ENCODE data around the gene USP21. TPM values are rescaled to one million over a fixed set of nuclear protein-coding genes. Genes with fewer than 3 reads are reported as not detected.
"Not testable (repeated sequence)": the region's sequence is repeated elsewhere in the genome, so short reads cannot be mapped to it uniquely, and the experiment has no call there.

The USP21 gene
- total RNA-seq, 1 donor from 2014 or later = 45.7 TPM

DNA sequence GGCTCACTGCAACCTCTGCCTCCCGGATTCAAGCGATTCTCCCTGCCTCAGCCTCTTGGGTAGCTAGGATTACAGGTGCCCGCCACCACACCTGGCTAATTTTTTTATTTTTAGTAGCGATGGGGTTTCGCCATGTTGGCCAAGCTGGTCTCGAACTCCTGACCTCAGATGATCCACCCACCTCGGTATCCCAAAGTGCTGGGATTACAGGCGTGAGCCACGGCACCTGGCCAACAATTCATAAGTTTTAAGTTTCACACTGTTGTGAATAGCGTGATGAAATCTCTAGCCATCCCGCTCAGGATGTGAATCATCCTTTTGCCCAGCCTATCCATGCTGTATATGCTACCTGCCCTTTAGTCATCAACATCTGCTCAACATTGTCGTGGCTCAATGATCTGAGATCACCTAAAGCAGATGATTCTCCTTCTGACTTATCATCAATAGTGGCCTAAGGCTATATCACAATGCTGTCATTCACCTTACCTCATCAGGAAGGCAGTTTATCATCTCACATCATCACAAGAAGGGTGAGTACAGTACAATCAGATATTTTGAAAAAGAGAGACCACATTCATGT lies 44.1 kb upstream of the USP21 start:
- Mint-ChIP-seq H3K36me3 (peaks cover 12% of the 10 kb centered on the region), H3K9me3 (no peaks in the 10 kb centered on the region), H3K4me1 (ENCODE audit: unreplicated experiment) (peaks cover 39% of the 10 kb centered on the region), H3K27me3 (no peaks in the 10 kb centered on the region), H3K27ac (peak overlapping the region; percentile 17), H3K4me3 (peak overlapping the region; percentile 65)
- TF ChIP-seq, protein P1, sequence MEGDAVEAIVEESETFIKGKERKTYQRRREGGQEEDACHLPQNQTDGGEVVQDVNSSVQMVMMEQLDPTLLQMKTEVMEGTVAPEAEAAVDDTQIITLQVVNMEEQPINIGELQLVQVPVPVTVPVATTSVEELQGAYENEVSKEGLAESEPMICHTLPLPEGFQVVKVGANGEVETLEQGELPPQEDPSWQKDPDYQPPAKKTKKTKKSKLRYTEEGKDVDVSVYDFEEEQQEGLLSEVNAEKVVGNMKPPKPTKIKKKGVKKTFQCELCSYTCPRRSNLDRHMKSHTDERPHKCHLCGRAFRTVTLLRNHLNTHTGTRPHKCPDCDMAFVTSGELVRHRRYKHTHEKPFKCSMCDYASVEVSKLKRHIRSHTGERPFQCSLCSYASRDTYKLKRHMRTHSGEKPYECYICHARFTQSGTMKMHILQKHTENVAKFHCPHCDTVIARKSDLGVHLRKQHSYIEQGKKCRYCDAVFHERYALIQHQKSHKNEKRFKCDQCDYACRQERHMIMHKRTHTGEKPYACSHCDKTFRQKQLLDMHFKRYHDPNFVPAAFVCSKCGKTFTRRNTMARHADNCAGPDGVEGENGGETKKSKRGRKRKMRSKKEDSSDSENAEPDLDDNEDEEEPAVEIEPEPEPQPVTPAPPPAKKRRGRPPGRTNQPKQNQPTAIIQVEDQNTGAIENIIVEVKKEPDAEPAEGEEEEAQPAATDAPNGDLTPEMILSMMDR (conservative IDR thresholded peaks at IDR 0.05) = no peak
- DNase-seq (ENCODE audit: extremely low spot score, unreplicated experiment) = no peak

DNA sequence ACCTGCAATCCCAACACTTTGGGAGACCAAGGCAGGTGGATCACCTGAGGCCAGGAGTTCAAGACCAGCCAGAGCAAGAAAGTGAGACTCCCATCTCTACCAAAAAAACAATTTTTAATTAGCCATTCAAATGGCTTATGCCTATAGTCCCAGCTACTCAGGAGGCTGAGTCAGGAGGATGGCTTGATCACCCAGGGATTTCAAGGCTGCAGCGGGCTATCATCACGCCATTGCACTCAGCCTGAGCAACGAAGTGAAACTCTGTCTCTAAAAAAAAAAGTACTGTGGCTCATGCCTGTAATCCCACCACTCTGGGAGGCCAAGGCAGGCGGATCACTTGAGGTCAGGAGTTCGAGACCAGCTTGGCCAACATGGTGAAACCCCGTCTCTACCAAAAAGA lies 43.3 kb upstream of the USP21 start:
- Mint-ChIP-seq H3K27ac (peak overlapping the region; percentile 17), H3K4me1 (ENCODE audit: unreplicated experiment) (peaks cover 41% of the 10 kb centered on the region), H3K4me3 (peak overlapping the region; percentile 68), H3K36me3 (peaks cover 13% of the 10 kb centered on the region)
- not testable (repeated sequence) for DNase-seq (ENCODE audit: extremely low spot score, unreplicated experiment); H3K9me3 Mint-ChIP-seq; H3K27me3 Mint-ChIP-seq

DNA sequence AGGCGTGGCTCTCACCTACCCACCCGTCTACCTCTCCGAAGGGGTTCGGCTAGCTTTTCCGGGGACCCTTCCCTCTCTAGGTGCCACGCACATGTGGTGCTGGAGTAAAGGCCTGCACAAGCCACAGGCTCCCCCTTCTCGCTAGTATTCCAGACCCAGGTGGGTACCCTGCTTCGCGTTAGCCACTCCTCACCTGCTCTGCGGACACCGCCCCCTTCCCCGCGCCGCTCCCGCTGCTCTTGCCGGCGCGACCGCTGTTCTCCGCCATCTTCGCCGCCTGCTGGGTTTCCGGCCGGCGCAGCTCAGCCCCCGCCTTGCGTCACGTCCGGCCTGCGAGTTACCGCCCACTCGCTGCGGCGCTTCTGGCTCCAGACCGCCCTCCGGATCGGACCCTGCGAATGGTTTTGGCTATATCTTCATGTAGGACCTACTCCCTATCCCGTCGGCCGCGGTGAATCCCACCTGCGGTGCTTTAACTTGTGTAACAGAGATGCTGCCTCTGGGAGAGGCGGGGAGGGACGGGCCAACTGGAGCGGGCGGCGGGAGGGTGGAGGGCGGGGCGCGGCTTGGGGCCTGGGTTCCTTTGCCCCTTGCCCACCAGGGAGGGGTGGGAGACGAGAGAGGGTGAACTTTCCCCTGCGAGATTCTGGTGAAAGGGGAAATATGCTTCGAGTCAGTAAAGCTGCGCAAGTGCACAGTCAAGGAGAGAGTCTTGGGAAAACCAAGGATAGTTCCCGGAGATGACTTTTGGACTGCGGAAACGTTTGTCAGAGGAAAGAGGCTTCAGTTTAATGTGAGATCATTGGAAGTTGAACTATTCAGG lies 41.3 kb upstream of the USP21 start, which contains the start of the genes NIT1 and PFDN2:
NIT1 (plus strand) TSS at position 347 of the 823 bp plus-strand sequence; CDS start at position 419, 72 bp downstream.
PFDN2 (minus strand) TSS at position 279 of the 823 bp plus-strand sequence; CDS start at position 268, 11 bp downstream.
- H3K36me3 Mint-ChIP-seq = peaks cover 19% of the 10 kb centered on the region
- TF ChIP-seq, protein P1 (conservative IDR thresholded peaks at IDR 0.05) = no peak
- H3K4me3 Mint-ChIP-seq = peak within 1 kb of the TSS; percentile 95
- peak; percentile 90 for DNase-seq (ENCODE audit: extremely low spot score, unreplicated experiment)
- H3K27me3 Mint-ChIP-seq = no peaks in the 10 kb centered on the region
- peak within 1 kb of the TSS; percentile 94 for H3K27ac Mint-ChIP-seq
- no peaks in the 10 kb centered on the region for H3K9me3 Mint-ChIP-seq
- peaks cover 40% of the 10 kb centered on the region for H3K4me1 Mint-ChIP-seq (ENCODE audit: unreplicated experiment)

DNA sequence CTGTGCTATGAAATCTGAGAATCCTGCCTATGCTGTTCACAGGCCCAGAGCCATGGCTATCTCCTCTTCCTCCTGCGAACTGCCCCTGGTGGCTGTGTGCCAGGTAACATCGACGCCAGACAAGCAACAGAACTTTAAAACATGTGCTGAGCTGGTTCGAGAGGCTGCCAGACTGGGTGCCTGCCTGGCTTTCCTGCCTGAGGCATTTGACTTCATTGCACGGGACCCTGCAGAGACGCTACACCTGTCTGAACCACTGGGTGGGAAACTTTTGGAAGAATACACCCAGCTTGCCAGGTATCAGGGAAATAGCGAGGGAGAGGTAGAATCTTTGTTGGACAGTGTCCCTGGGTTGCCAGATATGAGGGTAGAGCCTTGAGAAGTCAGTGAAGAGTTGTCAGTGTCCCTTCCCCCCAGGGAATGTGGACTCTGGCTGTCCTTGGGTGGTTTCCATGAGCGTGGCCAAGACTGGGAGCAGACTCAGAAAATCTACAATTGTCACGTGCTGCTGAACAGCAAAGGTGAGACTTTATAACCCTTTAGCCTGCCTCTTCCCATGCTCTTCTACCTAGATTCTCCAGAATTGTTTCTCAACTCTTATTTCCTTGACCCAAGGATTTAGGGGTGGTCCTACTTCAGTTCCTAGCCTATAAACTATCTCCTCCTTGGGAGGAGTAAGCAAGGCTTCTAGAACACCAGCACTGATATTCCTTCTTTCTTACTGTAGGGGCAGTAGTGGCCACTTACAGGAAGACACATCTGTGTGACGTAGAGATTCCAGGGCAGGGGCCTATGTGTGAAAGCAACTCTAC lies 40.0 kb upstream of the USP21 start:
- no peaks in the 10 kb centered on the region for H3K27me3 Mint-ChIP-seq
- H3K36me3 Mint-ChIP-seq = peaks cover 24% of the 10 kb centered on the region
- TF ChIP-seq, protein P1 (conservative IDR thresholded peaks at IDR 0.05) = peak; percentile 54
- H3K4me1 Mint-ChIP-seq (ENCODE audit: unreplicated experiment) = peaks cover 30% of the 10 kb centered on the region
- DNase-seq (ENCODE audit: extremely low spot score, unreplicated experiment) = no peak
- H3K27ac Mint-ChIP-seq = peak overlapping the region; percentile 94
- no peaks in the 10 kb centered on the region for H3K9me3 Mint-ChIP-seq
- peak overlapping the region; percentile 95 for H3K4me3 Mint-ChIP-seq

DNA sequence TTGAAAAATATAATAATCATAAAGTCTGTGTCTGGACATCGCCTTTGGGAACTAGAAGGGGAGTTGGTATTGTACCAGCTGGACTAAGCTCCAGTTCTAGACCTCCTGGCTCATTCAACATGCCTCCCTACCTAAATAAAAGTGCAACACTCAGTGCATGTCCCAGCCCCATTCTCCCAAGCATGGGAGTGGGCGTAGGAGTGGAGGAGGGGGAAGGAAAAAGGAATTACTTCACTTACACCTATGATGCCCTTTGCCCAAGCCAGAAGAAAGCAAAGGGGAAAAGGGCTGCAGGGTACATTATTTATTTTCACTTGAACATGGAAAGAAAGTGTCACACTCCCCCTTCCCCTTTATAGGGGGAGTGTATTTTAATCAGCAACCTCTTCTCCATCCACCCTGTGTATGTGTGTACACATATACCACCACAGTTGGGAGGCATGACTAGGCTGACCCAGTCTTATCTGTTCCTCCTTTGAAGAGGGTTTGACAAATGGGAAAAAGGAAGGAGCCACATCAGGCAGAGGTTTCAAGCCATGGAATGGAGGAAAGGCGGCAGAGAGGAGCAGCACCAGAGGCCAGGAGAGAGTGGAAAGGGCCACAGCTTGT lies 38.2 kb upstream of the USP21 start:
- Mint-ChIP-seq H3K4me1 (ENCODE audit: unreplicated experiment) (peaks cover 25% of the 10 kb centered on the region), H3K9me3 (no peaks in the 10 kb centered on the region), H3K4me3 (no peak overlapping the region), H3K27ac (no peak overlapping the region), H3K27me3 (no peaks in the 10 kb centered on the region), H3K36me3 (peaks cover 26% of the 10 kb centered on the region)
- TF ChIP-seq, protein P1 (conservative IDR thresholded peaks at IDR 0.05) = no peak
- no peak for DNase-seq (ENCODE audit: extremely low spot score, unreplicated experiment)
